SK-N-SH (cell line): ENCODE measurements around the gene CABLES2. TPM values are rescaled to one million over a fixed set of nuclear protein-coding genes. Genes with fewer than 3 reads are reported as not detected.

ENCODE experiments used
- CTCF ChIA-PET: fragments of 300-600, 350-600 bp; formaldehyde crosslinking; extraction: SDS; loops from one replicate; lab custom pipeline; 2021; lab: Yijun Ruan, JAX
- POLR2A ChIA-PET: fragments of 350-600 bp; sonication (Branson Sonifier 250); formaldehyde crosslinking; extraction: SDS; loops from one replicate; lab custom pipeline; 2020; ENCODE audit warnings: antibody characterized with exemption, inconsistent platforms; lab: Yijun Ruan, JAX
- DNase-seq: peaks from one replicate; pipeline ENCODE4 v3.0.0; 2012
- H2AFZ ChIP-seq: fragments of 200-600 bp; sonication (generic); 2 replicates; pipeline ENCODE4 v1.8.1; 2016; ENCODE audit warnings: antibody characterized with exemption, mild to moderate bottlenecking, low read depth
- H3F3A ChIP-seq: fragments of 200-600 bp; sonication (generic); replicated peaks from 2 replicates; pipeline ENCODE3; 2016; ENCODE audit warnings: antibody characterized with exemption, mild to moderate bottlenecking; ENCODE audit not compliant: insufficient read depth
- H3K27ac ChIP-seq, 2 experiments: fragments of 200-500 bp in 1 of 2; fragments of 200-600 bp in 1 of 2; sonication (Bioruptor generic) in 1 of 2; sonication (generic), shearing (Covaris generic) in 1 of 2; 2 replicates each; pipeline versions ENCODE4 v1.5.1 to v1.6.1; 2014 to 2016; ENCODE audit warnings: low read depth in 2 of 2, inconsistent platforms in 1 of 2, low read length in 1 of 2, mild to moderate bottlenecking in 1 of 2, mixed read lengths in 1 of 2
- H3K27me3 ChIP-seq: fragments of 200-600 bp; sonication (generic), shearing (Covaris generic); 2 replicates; pipeline ENCODE4 v1.6.1; 2016; ENCODE audit warnings: mixed run types; ENCODE audit not compliant: insufficient read depth
- H3K36me3 ChIP-seq, 2 experiments: fragments of 200-500 bp in 1 of 2; fragments of 200-600 bp in 1 of 2; sonication (Bioruptor generic) in 1 of 2; sonication (generic) in 1 of 2; replicated peaks in 1 of 2; 2 replicates each; pipeline versions ENCODE3 to v1.5.1; 2014 to 2016; ENCODE audit warnings: low read length in 1 of 2, mild to moderate bottlenecking in 1 of 2; ENCODE audit not compliant: insufficient read depth in 2 of 2, control insufficient read depth in 1 of 2
- H3K4me1 ChIP-seq, 2 experiments: fragments of 200-500 bp in 1 of 2; fragments of 200-600 bp in 1 of 2; sonication (Bioruptor generic) in 1 of 2; sonication (generic), shearing (Covaris generic) in 1 of 2; 2 replicates each; pipeline versions ENCODE4 v1.5.1 to v1.6.1; 2014 to 2016; ENCODE audit warnings: low read depth in 1 of 2, low read length in 1 of 2, mixed run types in 1 of 2; ENCODE audit not compliant: insufficient read depth in 2 of 2, control insufficient read depth in 1 of 2
- H3K4me2 ChIP-seq: fragments of 200-600 bp; sonication (generic), shearing (Covaris generic); 2 replicates; pipeline ENCODE4 v1.6.1; 2017; ENCODE audit warnings: mixed run types
- H3K4me3 ChIP-seq, 2 experiments: fragments of 200-500 bp in 1 of 2; fragments of 200-600 bp in 1 of 2; sonication (Bioruptor generic) in 1 of 2; sonication (generic), shearing (Covaris generic) in 1 of 2; 2 replicates each; pipeline versions ENCODE4 v1.5.1 to v1.8.1; 2014 to 2016; ENCODE audit warnings: low read depth in 2 of 2, inconsistent platforms in 1 of 2, low read length in 1 of 2, mild to moderate bottlenecking in 1 of 2, mixed read lengths in 1 of 2, moderate library complexity in 1 of 2
- H3K79me2 ChIP-seq: fragments of 200-600 bp; sonication (generic); 2 replicates; pipeline ENCODE4 v1.8.1; 2017; ENCODE audit warnings: mild to moderate bottlenecking; ENCODE audit not compliant: insufficient read depth
- H3K9ac ChIP-seq: fragments of 200-600 bp; sonication (generic); 2 replicates; pipeline ENCODE4 v1.6.1; 2017; ENCODE audit warnings: mixed run types
- H3K9me2 ChIP-seq: fragments of 200-600 bp; sonication (generic); 2 replicates; pipeline ENCODE4 v1.6.1; 2017; ENCODE audit warnings: mixed run types
- H3K9me3 ChIP-seq: fragments of 200-600 bp; sonication (generic); 2 replicates; pipeline ENCODE4 v1.6.1; 2017; ENCODE audit warnings: mixed run types, mild to moderate bottlenecking, moderate library complexity
- H4K20me1 ChIP-seq: fragments of 200-600 bp; sonication (generic); 2 replicates; pipeline ENCODE4 v1.6.1; 2017; ENCODE audit warnings: mild to moderate bottlenecking, mixed run types; ENCODE audit not compliant: insufficient read depth
- EZH2phosphoT487 ChIP-seq: fragments of 200-600 bp; sonication (generic); IDR thresholded peaks from 2 replicates; pipeline ENCODE4 v1.6.1; 2017; ENCODE audit warnings: low read depth, mixed run types, mild to moderate bottlenecking, antibody characterized with exemption, moderate library complexity, borderline replicate concordance
- JUND ChIP-seq: IDR thresholded peaks from 2 replicates; pipeline ENCODE4 v1.4.0; 2012
- MEF2A ChIP-seq: IDR thresholded peaks from 2 replicates; pipeline ENCODE4 v1.4.0; 2012; ENCODE audit warnings: low read depth, borderline replicate concordance
- MXI1 ChIP-seq: IDR thresholded peaks from 2 replicates; pipeline ENCODE4 v1.6.1; 2012; ENCODE audit warnings: mild to moderate bottlenecking, low read depth, low read length, improper control_type of control experiment
- NFIC ChIP-seq: IDR thresholded peaks from 2 replicates; pipeline ENCODE4 v1.4.0; 2012; ENCODE audit warnings: borderline replicate concordance
- RCOR1 ChIP-seq: fragments of 150-350 bp; IDR thresholded peaks from 2 replicates; pipeline ENCODE4 v1.6.1; 2017; ENCODE audit warnings: antibody characterized with exemption, low read length
- RXRA ChIP-seq: IDR thresholded peaks from 2 replicates; pipeline ENCODE4 v1.4.0; 2012; ENCODE audit warnings: low read depth, mild to moderate bottlenecking, borderline replicate concordance
- USF1 ChIP-seq: IDR thresholded peaks from 2 replicates; pipeline ENCODE4 v1.4.0; 2012; ENCODE audit warnings: low read depth, borderline replicate concordance
- WGBS: methylation state at CpG from one replicate; pipeline ENCODE4 v1.1.6; 2017; ENCODE audit warnings: low lambda C conversion rate; 5-methylcytosine and 5-hydroxymethylcytosine counted together
- polyA plus RNA-seq, 3 experiments: library from polyadenylated mRNA; depleted of rRNA; stranded (reverse); fragments of >200 nt; gene quantifications; 2 replicates each; pipeline ENCODE4 v1.2.3, GENCODE V29; 2012
- TF ChIP-seq, protein P1 (sequence below): IDR thresholded peaks from 2 replicates; pipeline ENCODE4 v1.4.0; 2012; ENCODE audit warnings: low read depth, borderline replicate concordance
- TF ChIP-seq, protein P2 (sequence below): fragments of 150-350 bp; IDR thresholded peaks from 2 replicates; pipeline ENCODE4 v1.6.1; 2016; ENCODE audit warnings: mild to moderate bottlenecking, low read depth, low read length

Gene CABLES2
- polyA plus RNA-seq, 1 of the 3 experiments (the other 2 are of a cell fraction) = 4.8 TPM

DNA sequence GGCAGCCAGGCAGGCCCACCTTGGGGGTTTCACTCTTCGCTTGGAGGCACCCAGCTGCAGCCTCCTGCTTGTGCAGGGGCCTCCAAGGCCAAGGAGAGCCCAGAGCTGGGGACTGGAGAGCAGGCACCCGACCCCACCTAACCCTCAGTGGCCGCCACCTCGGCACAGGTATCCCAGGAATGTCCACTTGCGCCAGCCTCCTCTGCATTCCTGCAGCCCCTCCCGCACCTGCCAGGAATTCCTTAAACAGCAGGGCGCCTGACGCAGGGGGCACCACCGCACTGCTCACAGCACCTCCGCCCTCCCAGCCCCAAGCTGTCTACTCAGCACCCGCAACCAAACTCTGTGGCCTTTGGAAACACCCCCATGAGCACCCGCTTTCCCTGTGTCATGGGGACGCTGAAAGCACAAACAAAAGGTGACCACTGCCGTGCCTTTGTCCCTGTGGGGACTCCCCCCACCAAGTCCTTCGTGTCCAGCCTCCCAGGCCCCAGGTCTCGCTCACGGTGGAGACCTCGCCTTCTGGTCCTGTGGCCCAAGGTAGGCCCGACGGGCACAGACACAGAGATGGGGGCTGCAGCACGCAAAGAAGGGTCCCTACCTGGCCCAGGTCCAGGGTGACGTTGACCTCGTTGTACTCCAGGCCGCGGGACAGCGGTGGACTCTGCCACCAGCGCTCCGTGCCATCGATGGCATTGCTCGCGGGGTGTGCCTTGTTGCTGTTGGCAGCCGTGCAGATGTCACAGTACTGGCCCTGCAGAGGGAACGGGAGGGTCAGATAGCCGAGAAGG is 45.1 kb downstream of the CABLES2 start:
- H3K9me2 ChIP-seq = no peaks in the 10 kb centered on the region
- ChIA-PET CTCF (interaction anchor here (12.0 kb wide), 1 partner anchor 19 kb away, joined by 127 read pairs; no protein-coding TSS in a partner anchor), POLR2A (no interaction called here)
- H3K4me3 ChIP-seq = no peak overlapping the region
- peaks cover 3% of the 10 kb centered on the region for H3F3A ChIP-seq
- no peak for DNase-seq
- H3K27me3 ChIP-seq = no peaks in the 10 kb centered on the region
- H3K4me1 ChIP-seq = peaks cover 7 to 77% of the 10 kb centered on the region in 2 experiments; a peak in 3 of 4 replicates
- H3K4me2 ChIP-seq = no peak overlapping the region
- H3K79me2 ChIP-seq = peaks cover 28% of the 10 kb centered on the region
- WGBS = 88% methylated on average over 12 of the region's 34 CpGs
- no peaks in the 10 kb centered on the region for H3K9me3 ChIP-seq
- H3K9ac ChIP-seq = no peak overlapping the region
- H4K20me1 ChIP-seq = peaks cover 33% of the 10 kb centered on the region
- TF ChIP-seq NFIC = no peak
- TF ChIP-seq, protein P1, sequence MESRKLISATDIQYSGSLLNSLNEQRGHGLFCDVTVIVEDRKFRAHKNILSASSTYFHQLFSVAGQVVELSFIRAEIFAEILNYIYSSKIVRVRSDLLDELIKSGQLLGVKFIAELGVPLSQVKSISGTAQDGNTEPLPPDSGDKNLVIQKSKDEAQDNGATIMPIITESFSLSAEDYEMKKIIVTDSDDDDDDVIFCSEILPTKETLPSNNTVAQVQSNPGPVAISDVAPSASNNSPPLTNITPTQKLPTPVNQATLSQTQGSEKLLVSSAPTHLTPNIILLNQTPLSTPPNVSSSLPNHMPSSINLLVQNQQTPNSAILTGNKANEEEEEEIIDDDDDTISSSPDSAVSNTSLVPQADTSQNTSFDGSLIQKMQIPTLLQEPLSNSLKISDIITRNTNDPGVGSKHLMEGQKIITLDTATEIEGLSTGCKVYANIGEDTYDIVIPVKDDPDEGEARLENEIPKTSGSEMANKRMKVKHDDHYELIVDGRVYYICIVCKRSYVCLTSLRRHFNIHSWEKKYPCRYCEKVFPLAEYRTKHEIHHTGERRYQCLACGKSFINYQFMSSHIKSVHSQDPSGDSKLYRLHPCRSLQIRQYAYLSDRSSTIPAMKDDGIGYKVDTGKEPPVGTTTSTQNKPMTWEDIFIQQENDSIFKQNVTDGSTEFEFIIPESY = no peak
- TF ChIP-seq EZH2phosphoT487 = no peak
- no peak for TF ChIP-seq JUND
- no peak for TF ChIP-seq MEF2A
- TF ChIP-seq MXI1 = no peak
- no peak for TF ChIP-seq RCOR1
- TF ChIP-seq RXRA = no peak
- TF ChIP-seq, protein P2, sequence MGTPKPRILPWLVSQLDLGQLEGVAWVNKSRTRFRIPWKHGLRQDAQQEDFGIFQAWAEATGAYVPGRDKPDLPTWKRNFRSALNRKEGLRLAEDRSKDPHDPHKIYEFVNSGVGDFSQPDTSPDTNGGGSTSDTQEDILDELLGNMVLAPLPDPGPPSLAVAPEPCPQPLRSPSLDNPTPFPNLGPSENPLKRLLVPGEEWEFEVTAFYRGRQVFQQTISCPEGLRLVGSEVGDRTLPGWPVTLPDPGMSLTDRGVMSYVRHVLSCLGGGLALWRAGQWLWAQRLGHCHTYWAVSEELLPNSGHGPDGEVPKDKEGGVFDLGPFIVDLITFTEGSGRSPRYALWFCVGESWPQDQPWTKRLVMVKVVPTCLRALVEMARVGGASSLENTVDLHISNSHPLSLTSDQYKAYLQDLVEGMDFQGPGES = no peak
- TF ChIP-seq USF1 = no peak
- TF ChIP-seq, all 33 proteins: peak for 0
- Histone ChIP-seq H2AFZ (no peak overlapping the region), H3K27ac (no peak overlapping the region; a peak in 1 of 4 replicates), H3K36me3 (peaks cover 0 to 7% of the 10 kb centered on the region in 2 experiments)
